Upper lobe of right lung (tissue), 1 donor: ENCODE results near the gene TENM3. TPM values are rescaled to one million over a fixed set of nuclear protein-coding genes. Genes with fewer than 3 reads are reported as not detected.

Experiments
- ATAC-seq: fragments of 200-7000 bp; cut with Tn5 transposase; one replicate; pipeline ENCODE4 v1.9.1; 2020; ENCODE audit warnings: mild to moderate bottlenecking, moderate library complexity
- DNase-seq: peaks from one replicate; pipeline ENCODE4 v3.0.0-alpha.2; 2020
- H3K27ac ChIP-seq: fragments of 200-600 bp; one replicate; pipeline ENCODE4 v1.8.0; 2022
- H3K27me3 ChIP-seq: fragments of 200-600 bp; one replicate; pipeline ENCODE4 v1.8.0; 2022; ENCODE audit warnings: mild to moderate bottlenecking
- H3K36me3 ChIP-seq: fragments of 200-600 bp; one replicate; pipeline ENCODE4 v1.8.0; 2022
- H3K4me1 ChIP-seq: fragments of 200-600 bp; one replicate; pipeline ENCODE4 v1.8.0; 2022
- H3K4me3 ChIP-seq: fragments of 200-600 bp; one replicate; pipeline ENCODE4 v1.8.0; 2022; ENCODE audit warnings: mild to moderate bottlenecking
- H3K9me3 ChIP-seq: fragments of 200-600 bp; one replicate; pipeline ENCODE4 v1.8.0; 2022
- intact Hi-C: fragments of 100-400 bp; cut with DNase I; formaldehyde crosslinking; loops from one replicate; pipeline ENCODE4 v1.11.0; 2022
- total RNA-seq: library from RNA; stranded (reverse); fragmentation: NEBNext Ultra II Directional; extraction: Animal tissue kit (Norgen Biotek cat#: 25700); gene quantifications from one replicate; pipeline ENCODE4 v1.2.1, GENCODE V29; 2021
- TF ChIP-seq, protein P1 (sequence below): fragments of 200-600 bp; IDR thresholded peaks from one replicate; pipeline ENCODE4 v1.8.0; 2022; ENCODE audit warnings: antibody characterized with exemption
- donor health status: DM: no; HTN: yes; CAD: no; lungs with severe emphysema.

Gene TENM3
- total RNA-seq, 1 donor from 2014 or later, result 5.6 TPM

DNA sequence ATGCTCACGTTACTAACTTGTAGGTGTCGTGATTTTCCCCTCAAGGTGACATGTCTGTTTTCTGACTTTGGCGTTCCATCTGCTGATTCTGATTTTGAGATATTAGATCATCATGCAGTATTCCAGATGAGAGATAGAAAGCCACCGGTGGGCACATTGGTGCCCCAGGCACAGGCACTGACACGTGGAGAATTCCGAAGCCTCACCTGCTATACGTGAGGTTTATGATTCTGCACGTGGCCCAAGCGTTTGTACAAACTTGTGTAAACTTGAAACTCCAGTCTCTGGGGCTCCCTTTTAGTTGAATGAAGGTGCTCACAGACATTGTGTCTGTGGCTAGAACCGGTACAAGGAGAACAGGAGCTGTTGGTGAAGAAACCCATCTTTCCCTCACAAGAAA lies 81.1 kb downstream of the TENM3 start:
- Histone ChIP-seq H3K4me3 (no peak overlapping the region), H3K36me3 (no peaks in the 10 kb centered on the region), H3K9me3 (no peaks in the 10 kb centered on the region), H3K27me3 (no peaks in the 10 kb centered on the region), H3K4me1 (no peaks in the 10 kb centered on the region), H3K27ac (no peak overlapping the region)
- ATAC-seq (no peak), DNase-seq (no peak)
- intact Hi-C loops, result no loop called here
- TF ChIP-seq, protein P1, sequence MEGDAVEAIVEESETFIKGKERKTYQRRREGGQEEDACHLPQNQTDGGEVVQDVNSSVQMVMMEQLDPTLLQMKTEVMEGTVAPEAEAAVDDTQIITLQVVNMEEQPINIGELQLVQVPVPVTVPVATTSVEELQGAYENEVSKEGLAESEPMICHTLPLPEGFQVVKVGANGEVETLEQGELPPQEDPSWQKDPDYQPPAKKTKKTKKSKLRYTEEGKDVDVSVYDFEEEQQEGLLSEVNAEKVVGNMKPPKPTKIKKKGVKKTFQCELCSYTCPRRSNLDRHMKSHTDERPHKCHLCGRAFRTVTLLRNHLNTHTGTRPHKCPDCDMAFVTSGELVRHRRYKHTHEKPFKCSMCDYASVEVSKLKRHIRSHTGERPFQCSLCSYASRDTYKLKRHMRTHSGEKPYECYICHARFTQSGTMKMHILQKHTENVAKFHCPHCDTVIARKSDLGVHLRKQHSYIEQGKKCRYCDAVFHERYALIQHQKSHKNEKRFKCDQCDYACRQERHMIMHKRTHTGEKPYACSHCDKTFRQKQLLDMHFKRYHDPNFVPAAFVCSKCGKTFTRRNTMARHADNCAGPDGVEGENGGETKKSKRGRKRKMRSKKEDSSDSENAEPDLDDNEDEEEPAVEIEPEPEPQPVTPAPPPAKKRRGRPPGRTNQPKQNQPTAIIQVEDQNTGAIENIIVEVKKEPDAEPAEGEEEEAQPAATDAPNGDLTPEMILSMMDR, result no peak

DNA sequence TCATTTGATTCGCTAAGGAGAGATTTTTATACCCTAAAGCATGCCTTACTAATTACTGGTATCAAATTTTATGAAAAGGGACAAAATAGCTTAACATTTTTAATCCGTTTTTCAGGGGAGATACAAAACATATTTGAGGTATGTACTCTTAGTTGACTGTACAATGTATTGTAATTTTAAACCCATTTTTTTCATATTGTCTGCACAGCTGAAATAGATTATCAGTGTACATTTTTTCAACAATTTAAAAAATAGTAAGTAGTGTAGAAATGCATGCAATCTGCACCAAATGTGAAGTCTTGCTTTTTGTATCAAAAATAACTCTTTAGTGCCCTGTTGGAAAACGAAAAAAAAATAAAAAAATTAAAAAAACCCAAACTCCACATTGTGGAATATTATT lies 82.2 kb downstream of the TENM3 start:
- H3K4me1 ChIP-seq, result no peaks in the 10 kb centered on the region
- no peak for DNase-seq
- ATAC-seq, result no peak
- no peak overlapping the region for H3K4me3 ChIP-seq
- TF ChIP-seq, protein P1, result no peak
- no peaks in the 10 kb centered on the region for H3K27me3 ChIP-seq
- H3K9me3 ChIP-seq, result no peaks in the 10 kb centered on the region
- H3K27ac ChIP-seq, result no peak overlapping the region
- intact Hi-C loops, result no loop called here
- H3K36me3 ChIP-seq, result no peaks in the 10 kb centered on the region

DNA sequence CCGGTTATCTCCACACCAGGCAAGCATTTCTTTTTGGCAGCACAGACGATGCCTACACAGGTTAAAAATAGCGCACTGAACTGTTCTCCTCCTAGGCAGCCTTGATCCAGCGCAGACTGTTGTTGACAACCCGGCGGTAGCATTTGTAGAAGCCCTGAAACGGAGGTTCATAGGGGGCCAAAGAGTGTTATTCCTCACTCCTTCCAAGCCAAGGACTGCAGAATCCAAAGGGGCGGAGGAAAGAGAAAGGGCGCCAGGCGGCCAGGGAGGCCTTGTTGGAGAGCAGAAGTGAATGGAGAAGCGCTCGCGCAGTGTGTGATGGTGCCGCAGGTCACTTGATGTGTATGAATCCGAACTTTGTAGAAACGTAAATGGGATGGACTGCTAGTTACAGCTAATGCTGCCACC lies 82.7 kb downstream of the TENM3 start:
- DNase-seq, result no peak
- H3K4me3 ChIP-seq, result no peak overlapping the region
- intact Hi-C loops, result no loop called here
- no peak for ATAC-seq
- H3K9me3 ChIP-seq, result no peaks in the 10 kb centered on the region
- H3K36me3 ChIP-seq, result no peaks in the 10 kb centered on the region
- no peaks in the 10 kb centered on the region for H3K27me3 ChIP-seq
- TF ChIP-seq, protein P1, result no peak
- no peaks in the 10 kb centered on the region for H3K4me1 ChIP-seq
- no peak overlapping the region for H3K27ac ChIP-seq

DNA sequence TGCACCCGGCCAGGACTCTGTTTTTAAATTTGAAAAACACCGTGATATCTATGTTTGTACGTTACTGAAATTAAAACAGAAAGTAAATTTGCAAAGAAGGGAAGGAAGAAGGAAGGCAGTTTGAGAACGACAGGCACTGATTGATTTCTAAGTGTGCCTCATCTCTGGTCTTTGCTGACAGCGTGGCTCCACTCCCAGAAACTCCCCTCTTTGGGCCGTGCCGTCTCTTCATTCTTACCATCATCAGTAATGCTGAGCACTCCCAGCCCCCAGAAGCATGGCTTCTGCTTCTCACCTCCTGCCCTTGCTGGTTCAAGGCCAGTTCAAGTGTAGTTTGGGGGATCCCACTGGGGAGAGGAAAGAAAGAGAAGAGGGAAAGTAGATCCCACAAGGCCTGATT lies 85.3 kb downstream of the TENM3 start:
- no peak for DNase-seq
- no peaks in the 10 kb centered on the region for H3K4me1 ChIP-seq
- no peak overlapping the region for H3K27ac ChIP-seq
- no peaks in the 10 kb centered on the region for H3K27me3 ChIP-seq
- no peak for ATAC-seq
- intact Hi-C loops, result no loop called here
- no peak overlapping the region for H3K4me3 ChIP-seq
- H3K9me3 ChIP-seq, result no peaks in the 10 kb centered on the region
- no peaks in the 10 kb centered on the region for H3K36me3 ChIP-seq
- TF ChIP-seq, protein P1, result no peak

DNA sequence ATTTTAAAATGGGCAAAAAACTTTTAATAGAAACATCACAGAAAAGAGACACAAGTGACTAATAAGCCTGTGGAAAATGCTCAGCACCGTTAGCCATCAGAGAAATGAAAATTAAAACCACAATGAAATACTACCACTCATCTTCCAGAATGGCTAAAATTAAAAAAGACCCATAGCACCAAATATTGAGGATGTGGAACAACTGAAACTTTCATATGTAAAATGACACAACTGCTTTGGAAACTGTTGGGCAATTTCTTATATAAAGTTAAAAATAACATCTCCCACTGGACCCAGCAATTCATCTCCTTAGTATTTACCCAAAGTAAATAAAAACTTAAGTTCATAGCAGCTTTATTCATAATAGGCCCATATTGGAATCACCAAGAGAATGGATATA lies 94.2 kb downstream of the TENM3 start:
- Histone ChIP-seq H3K9me3 (no peaks in the 10 kb centered on the region), H3K27ac (no peak overlapping the region), H3K27me3 (no peaks in the 10 kb centered on the region), H3K4me1 (no peaks in the 10 kb centered on the region), H3K36me3 (no peaks in the 10 kb centered on the region), H3K4me3 (no peak overlapping the region)
- ATAC-seq (no peak), DNase-seq (no peak)
- intact Hi-C loops, result no loop called here
- TF ChIP-seq, protein P1, result no peak

DNA sequence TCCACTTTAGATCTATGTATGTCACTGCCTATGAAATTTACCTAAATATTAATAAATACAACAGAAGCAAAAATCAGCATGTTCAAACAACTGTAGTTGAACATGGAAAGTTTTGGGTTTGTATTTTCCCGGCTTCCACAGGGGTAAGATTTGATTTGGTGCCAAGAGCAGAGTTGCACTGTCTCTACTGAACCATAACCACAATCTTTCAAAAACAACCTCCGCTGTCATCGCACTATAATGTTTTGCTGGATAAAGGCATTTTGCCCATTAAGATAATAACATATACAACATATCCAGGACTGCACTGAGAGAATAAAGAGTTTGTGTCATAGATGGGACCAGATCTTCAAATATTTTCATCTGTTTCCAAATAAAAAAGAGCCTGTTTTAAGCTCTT lies 94.9 kb downstream of the TENM3 start:
- H3K36me3 ChIP-seq, result no peaks in the 10 kb centered on the region
- intact Hi-C loops, result no loop called here
- no peaks in the 10 kb centered on the region for H3K9me3 ChIP-seq
- ATAC-seq, result no peak
- H3K4me3 ChIP-seq, result no peak overlapping the region
- H3K27ac ChIP-seq, result no peak overlapping the region
- no peak for DNase-seq
- H3K27me3 ChIP-seq, result no peaks in the 10 kb centered on the region
- H3K4me1 ChIP-seq, result no peaks in the 10 kb centered on the region
- TF ChIP-seq, protein P1, result no peak
